Sigmoid colon (tissue), 7 donors: ENCODE data around the gene SCLY. TPM values are rescaled to one million over a fixed set of nuclear protein-coding genes. Genes with fewer than 3 reads are reported as not detected.

Experiments
- DNase-seq: peaks from one replicate; pipeline ENCODE4 v3.0.0-alpha.2; 2019
- H3K27ac ChIP-seq, 4 donors: fragments of 200-600 bp; sonication (generic); one replicate each; pipeline ENCODE4 v1.5.1; 2016 to 2019; ENCODE audit warnings: mild to moderate bottlenecking in 1 of 4
- H3K27me3 ChIP-seq, 3 donors: fragments of 200-600 bp; sonication (generic); one replicate each; pipeline ENCODE4 v1.5.1; 2019; ENCODE audit warnings: mild to moderate bottlenecking in 1 of 3
- H3K36me3 ChIP-seq, 4 donors: fragments of 200-600 bp; sonication (generic); one replicate each; pipeline ENCODE4 v1.5.1; 2016 to 2019
- H3K4me1 ChIP-seq, 4 donors: fragments of 200-600 bp; sonication (generic); one replicate each; pipeline ENCODE4 v1.5.1; 2017 to 2019
- H3K4me3 ChIP-seq, 4 donors: fragments of 200-600 bp; sonication (generic); one replicate each; pipeline ENCODE4 v1.5.1; 2017 to 2019; ENCODE audit warnings: mild to moderate bottlenecking in 2 of 4, moderate library complexity in 1 of 4
- H3K9me3 ChIP-seq, 4 donors: fragments of 200-600 bp in 3 of 4; sonication (generic) in 3 of 4; one replicate each; pipeline versions ENCODE4 v1.5.1 to v1.6.1; 2013 to 2019
- CTCF ChIP-seq, 4 experiments: fragments of 450-650 bp in 3 of 4; fragments of 200-600 bp in 1 of 4; IDR thresholded peaks; one replicate each; pipeline ENCODE4 v1.5.1; 2016 to 2019; ENCODE audit warnings: antibody characterized with exemption in 4 of 4, mild to moderate bottlenecking in 3 of 4, moderate library complexity in 2 of 4
- EP300 ChIP-seq, 4 donors: sonication (generic); formaldehyde crosslinking; IDR thresholded peaks; one replicate each; pipeline ENCODE4 v1.6.1; 2017; ENCODE audit warnings: antibody characterized with exemption in 4 of 4
- POLR2A ChIP-seq, 2 donors: fragments of 450-650 bp; IDR thresholded peaks; one replicate each; pipeline ENCODE4 v1.6.1; 2016; ENCODE audit warnings: antibody characterized with exemption in 2 of 2, mild to moderate bottlenecking in 2 of 2, moderate library complexity in 2 of 2
- POLR2AphosphoS5 ChIP-seq, 4 donors: sonication (generic); formaldehyde crosslinking; IDR thresholded peaks; one replicate each; pipeline ENCODE4 v1.6.1; 2017; ENCODE audit warnings: antibody characterized with exemption in 4 of 4
- WGBS, 2 donors: extraction: QIAGEN DNeasy Blood & Tissue Kit; methylation state at CpG; one replicate each; pipeline ENCODE4 v1.1.7; 2013; 5-methylcytosine and 5-hydroxymethylcytosine counted together
- intact Hi-C: fragments of 100-400 bp; cut with DNase I; formaldehyde crosslinking; loops from one replicate; pipeline ENCODE4 v1.15.1; 2023
- polyA plus RNA-seq, 3 donors: library from polyadenylated mRNA; stranded (reverse); fragments of 200-250 nt; gene quantifications; one replicate each; pipeline ENCODE4 v1.2.3, GENCODE V29; 2013
- total RNA-seq, 4 donors: library from RNA; depleted of rRNA; stranded (reverse); fragments of >200 nt; gene quantifications; one replicate each; pipeline ENCODE4 v1.1.0, GENCODE V29; 2016
- donor health status: healthy with polysubstance abuse.
- donor health status: Bipolar disorder and iron deficiency.
- donor health status: healthy.

The SCLY gene
- total and polyA plus RNA-seq, 7 donors = 5.4 to 19.5 (median 10.9) TPM

- Histone ChIP-seq H3K27me3 (no peaks in the 10 kb centered on the region), H3K9me3 (no peaks in the 10 kb centered on the region), H3K4me3 (no peak overlapping the region), H3K36me3 (no peaks in the 10 kb centered on the region), H3K27ac (no peak overlapping the region), H3K4me1 (peaks cover 0 to 13% (median 4%) of the 10 kb centered on the region in 4 donors)
- DNase-seq = no peak
- intact Hi-C loops = no loop called here
- TF ChIP-seq POLR2AphosphoS5 (IDR thresholded peaks at IDR 0.05) (no peak), CTCF (IDR thresholded peaks at IDR 0.05) (no peak), EP300 (IDR thresholded peaks at IDR 0.05) (no peak), POLR2A (IDR thresholded peaks at IDR 0.05) (no peak)
- WGBS, 2 donors = 89 to 96% methylated on average over 28 of the region's 28 CpGs
Observed at GRCh38 chr2:238130111-238130695, 69.4 kb downstream of the SCLY start.

GRCh38 chr2:238130696-238131628 lies 70.2 kb downstream of the SCLY start:
- Histone ChIP-seq H3K27ac (no peak overlapping the region), H3K27me3 (no peaks in the 10 kb centered on the region), H3K4me3 (no peak overlapping the region), H3K36me3 (no peaks in the 10 kb centered on the region), H3K9me3 (no peaks in the 10 kb centered on the region), H3K4me1 (peaks cover 0 to 13% (median 4%) of the 10 kb centered on the region in 4 donors)
- TF ChIP-seq EP300 (IDR thresholded peaks at IDR 0.05) = no peak
- no peak for TF ChIP-seq CTCF (IDR thresholded peaks at IDR 0.05)
- TF ChIP-seq POLR2A (IDR thresholded peaks at IDR 0.05) = no peak
- TF ChIP-seq POLR2AphosphoS5 (IDR thresholded peaks at IDR 0.05) = no peak
- DNase-seq = no peak
- 92 to 93% methylated on average over 68 of the region's 68 CpGs for WGBS, 2 donors
- intact Hi-C loops = no loop called here

GRCh38 chr2:238131761-238132462 lies 71.1 kb downstream of the SCLY start:
- Histone ChIP-seq H3K4me3 (no peak overlapping the region), H3K27ac (no peak overlapping the region), H3K9me3 (no peaks in the 10 kb centered on the region), H3K4me1 (peaks cover 0 to 12% (median 4%) of the 10 kb centered on the region in 4 donors), H3K27me3 (no peaks in the 10 kb centered on the region), H3K36me3 (no peaks in the 10 kb centered on the region)
- 88 to 92% methylated on average over 14 of the region's 14 CpGs for WGBS, 2 donors
- TF ChIP-seq CTCF (IDR thresholded peaks at IDR 0.05) (no peak), EP300 (IDR thresholded peaks at IDR 0.05) (no peak), POLR2AphosphoS5 (IDR thresholded peaks at IDR 0.05) (no peak), POLR2A (IDR thresholded peaks at IDR 0.05) (no peak)
- intact Hi-C loops = no loop called here
- DNase-seq = no peak

- WGBS, 2 donors = 91 to 92% methylated on average over 23 of the region's 23 CpGs
- intact Hi-C loops = no loop called here
- Histone ChIP-seq H3K4me3 (no peak overlapping the region), H3K27me3 (no peaks in the 10 kb centered on the region), H3K9me3 (no peaks in the 10 kb centered on the region), H3K36me3 (no peaks in the 10 kb centered on the region), H3K4me1 (peaks cover 0 to 4% (median 2%) of the 10 kb centered on the region in 4 donors), H3K27ac (no peak overlapping the region)
- no peak for DNase-seq
- no peak for TF ChIP-seq POLR2AphosphoS5 (IDR thresholded peaks at IDR 0.05)
- no peak for TF ChIP-seq POLR2A (IDR thresholded peaks at IDR 0.05)
- no peak for TF ChIP-seq EP300 (IDR thresholded peaks at IDR 0.05)
- TF ChIP-seq CTCF (IDR thresholded peaks at IDR 0.05) = no peak
Observed at GRCh38 chr2:238132463-238133450, 72.0 kb downstream of the SCLY start.
